Measurements from ENCODE around the gene GABRB3. TPM values are rescaled to one million over a fixed set of nuclear protein-coding genes. Genes with fewer than 3 reads are reported as not detected.

The GABRB3 gene
- total RNA-seq (0.85 TPM in 1 of 2 replicates, not detected in the other), polyA plus RNA-seq (0.03 TPM in 1 of 2 replicates, not detected in the other), polyA minus RNA-seq (0.06 and 2.0 TPM in 2 replicates), Bru-seq, nascent RNA (percentile 2 among the genes with signal in this experiment), BruChase-seq, experiment 1, labeled RNA remaining after a 6-hour chase (percentile 9 among the genes with signal in this experiment), BruChase-seq, experiment 2, labeled RNA remaining after a 2-hour chase (percentile 13 among the genes with signal in this experiment)
- 0.04 TPM in 1 of 2 replicates, not detected in the other for polyA plus RNA-seq (2011; cell fraction: cytosol; rRNA removed)
- polyA plus RNA-seq (2011; cell fraction: nucleus; rRNA removed): 0.08 TPM in 1 of 2 replicates, not detected in the other
- polyA plus RNA-seq (2012): not detected in 2 replicates
- polyA minus RNA-seq (2011; cell fraction: cytosol; rRNA and poly(A)+ RNA removed): not detected
- polyA minus RNA-seq (2011; cell fraction: nucleus; rRNA and poly(A)+ RNA removed): not detected in 2 replicates
- long read RNA-seq: 0 reads

- Histone ChIP-seq H3K9me1 (replicated peaks; ENCODE audit: control insufficient read depth, extremely low read depth, insufficient read depth, low read length) (no peaks in the 10 kb centered on the region), H3K79me2 (ENCODE audit: control insufficient read depth, insufficient read depth, low read length) (no peaks in the 10 kb centered on the region), H3K36me3 (ENCODE audit: control insufficient read depth in 2 of 2, extremely low read depth in 1 of 2, insufficient read depth in 2 of 2, low read length in 2 of 2) (no peaks in the 10 kb centered on the region), H3K4me2 (ENCODE audit: insufficient read depth, low read length) (no peak within 1 kb of the TSS), H3K4me3 (replicated peaks in 1 of 3; ENCODE audit: insufficient read depth in 1 of 3, low read depth in 1 of 3, low read length in 3 of 3) (no peak within 1 kb of the TSS), H4K20me1 (replicated peaks; ENCODE audit: control insufficient read depth, extremely low read depth, insufficient read depth, low read length) (no peaks in the 10 kb centered on the region), H3K4me1 (ENCODE audit: control insufficient read depth, extremely low read depth, insufficient read depth, low read length) (no peaks in the 10 kb centered on the region), H2AFZ (ENCODE audit: low read depth, low read length) (no peak within 1 kb of the TSS), H3K27ac (ENCODE audit: insufficient read depth, low read depth, low read length) (no peak within 1 kb of the TSS), H3K9me3 (replicated peaks; ENCODE audit: control insufficient read depth, insufficient read depth, low read length) (no peaks in the 10 kb centered on the region), H3K9ac (replicated peaks; ENCODE audit: extremely low read depth, insufficient read depth, low read length) (no peak within 1 kb of the TSS), H3K27me3 (ENCODE audit: control insufficient read depth in 2 of 2, insufficient read depth in 2 of 2, low read length in 2 of 2) (peaks cover 7 to 15% of the 10 kb centered on the region in 2 experiments)
- dilution Hi-C loops (cut with MboI; ENCODE audit: extremely low pct_ligation_motif_present, low sequenced_read_pairs): no loop called here
- intact Hi-C loops (cut with micrococcal nuclease): no loop called here
- BruUV-seq (replicated peaks): no TSS peak
- TF ChIP-seq EZH2 (IDR thresholded peaks at IDR 0.05; ENCODE audit: borderline replicate concordance, low read depth, low read length, severe bottlenecking): peak; percentile 27
- no peak for TF ChIP-seq POLR2AphosphoS5 (IDR thresholded peaks at IDR 0.05; ENCODE audit: insufficient read depth, low read depth, low read length)
- no peak for DNase-seq (ENCODE audit: low read depth, low spot score)
- FAIRE-seq: no peak
- ChIA-PET POLR2A (no interaction called here), CTCF (no interaction called here)
Measured at GRCh38 chr15:26772154-26773066, at the start of gene GABRB3. TSS of gene GABRB3 (minus strand) at chr15:26773066.

Measured in endothelial cell of umbilical vein (primary cell).